H1 (cell line): Measurements from ENCODE around the gene OTUD3. TPM values are rescaled to one million over a fixed set of nuclear protein-coding genes. Genes with fewer than 3 reads are reported as not detected.

ENCODE experiments used
- RAD21 ChIP-seq, 2 experiments: IDR thresholded peaks in 1 of 2; conservative IDR thresholded peaks in 1 of 2; 2 replicates each; pipeline ENCODE4 v1.6.1; 2011; ENCODE audit warnings: low read depth in 2 of 2, low read length in 2 of 2, improper control_type of control experiment in 1 of 2, inconsistent platforms in 1 of 2, mild to moderate bottlenecking in 1 of 2, moderate library complexity in 1 of 2
- RFX5 ChIP-seq: IDR thresholded peaks from 2 replicates; pipeline ENCODE4 v1.6.1; 2011; ENCODE audit warnings: low read depth, low read length, improper control_type of control experiment, borderline replicate concordance
- polyA plus RNA-seq, 7 experiments: library from polyadenylated mRNA; depleted of rRNA in 3 of 7; stranded (reverse) in 5 of 7; unstranded in 2 of 7; fragments of >200 nt in 5 of 7; fragments of 200-250 nt in 2 of 7; gene quantifications; 1 replicate in 5 of 7; 2 replicates in 1 of 7; 4 replicates in 1 of 7; pipeline versions ENCODE4 v1.2.1 to v1.2.3, GENCODE V29; 2011 to 2013; ENCODE audit warnings: missing spikeins in 2 of 7, mixed read lengths in 2 of 7
- total RNA-seq: library from RNA; stranded (reverse); fragmentation: NEBNext Ultra II Directional; extraction: Animal tissue kit (Norgen Biotek cat#: 25700); gene quantifications from 2 replicates; pipeline ENCODE4 v1.2.1, GENCODE V29; 2021

The OTUD3 gene
- total and polyA plus RNA-seq, 2 of the 8 experiments (the other 6 are each of a cell fraction or from before 2014, with no cell fraction given) = 6.3 to 11.9 TPM

GRCh38 chr1:19945914-19946313, 63.7 kb downstream of the OTUD3 start (continued):
- TF ChIP-seq RFX5 (no peak), RAD21 (IDR thresholded peaks at IDR 0.05 in 1 of 2, conservative IDR thresholded peaks at IDR 0.05 in 1 of 2; ENCODE audit: low read depth in 2 of 2, low read length in 2 of 2) (no peak)
